Subcutaneous abdominal adipose tissue (tissue), 5 donors: ENCODE results near the gene DENND5A.

ENCODE experiments used
- H3K27ac ChIP-seq: one replicate; pipeline ENCODE4 v1.7.0; 2013; ENCODE audit warnings: low read depth, mild to moderate bottlenecking, inconsistent platforms, low read length, moderate library complexity
- H3K27me3 ChIP-seq, 5 donors: one replicate each; pipeline ENCODE4 v1.7.0; 2013; ENCODE audit warnings: low read length in 5 of 5, inconsistent platforms in 1 of 5; ENCODE audit not compliant: control insufficient read depth in 5 of 5, insufficient read depth in 4 of 5
- H3K36me3 ChIP-seq, 5 donors: one replicate each; pipeline ENCODE4 v1.7.0; 2013; ENCODE audit warnings: low read length in 5 of 5; ENCODE audit not compliant: control insufficient read depth in 5 of 5, insufficient read depth in 5 of 5
- H3K4me1 ChIP-seq, 5 donors: one replicate each; pipeline ENCODE4 v1.7.0; 2013; ENCODE audit warnings: low read length in 5 of 5, mild to moderate bottlenecking in 3 of 5, moderate library complexity in 1 of 5; ENCODE audit not compliant: control insufficient read depth in 5 of 5, insufficient read depth in 5 of 5
- H3K4me3 ChIP-seq, 5 donors: one replicate each; pipeline ENCODE4 v1.7.0; 2013; ENCODE audit warnings: low read length in 5 of 5, low read depth in 1 of 5
- H3K9ac ChIP-seq, 5 donors: one replicate each; pipeline ENCODE4 v1.7.0; 2013; ENCODE audit warnings: low read length in 5 of 5, mild to moderate bottlenecking in 4 of 5, moderate library complexity in 3 of 5
- H3K9me3 ChIP-seq, 5 donors: one replicate each; pipeline ENCODE4 v1.7.0; 2013; ENCODE audit warnings: low read length in 5 of 5; ENCODE audit not compliant: control insufficient read depth in 5 of 5
- donor health status: healthy.
- donor health status: healthy.
- donor health status: healthy.
- donor health status: healthy.
- donor health status: healthy.

DENND5A gene

DNA sequence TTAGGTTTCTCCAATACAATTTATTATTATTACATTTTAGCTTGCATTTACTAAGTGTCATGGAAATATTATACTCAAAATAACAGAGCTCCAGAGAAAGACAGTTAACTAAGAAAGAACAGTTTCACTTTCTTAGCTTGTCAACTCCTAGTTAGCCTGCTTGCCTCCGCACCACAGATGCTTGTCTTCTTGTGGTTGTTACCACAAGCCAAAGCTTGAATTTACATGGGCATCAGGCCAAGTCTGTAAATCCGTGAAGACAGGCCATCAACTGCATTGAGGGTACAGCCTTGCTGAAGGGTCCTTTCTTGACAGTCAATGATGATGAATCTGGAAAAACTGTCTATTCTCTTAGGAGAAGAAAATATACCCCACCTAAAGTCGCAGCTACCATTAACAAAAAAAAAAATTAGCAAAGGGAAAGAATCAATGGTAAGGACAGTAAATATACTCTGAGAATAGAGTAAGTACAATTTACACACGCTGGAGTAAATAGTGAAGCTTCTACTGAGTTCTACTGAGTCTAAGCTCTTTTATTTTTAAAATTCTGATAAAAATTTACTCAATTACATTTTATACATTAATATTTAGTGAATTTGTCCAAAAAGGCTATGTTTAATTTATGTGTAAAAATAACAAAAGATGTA lies 15.6 kb upstream of the DENND5A start:
- Histone ChIP-seq H3K4me1 (no peaks in the 10 kb centered on the region), H3K4me3 (no peak overlapping the region), H3K27ac (no peak overlapping the region), H3K9ac (no peak overlapping the region), H3K36me3 (peaks cover 0 to 12% (median 4%) of the 10 kb centered on the region in 5 donors), H3K27me3 (no peaks in the 10 kb centered on the region), H3K9me3 (no peaks in the 10 kb centered on the region)

DNA sequence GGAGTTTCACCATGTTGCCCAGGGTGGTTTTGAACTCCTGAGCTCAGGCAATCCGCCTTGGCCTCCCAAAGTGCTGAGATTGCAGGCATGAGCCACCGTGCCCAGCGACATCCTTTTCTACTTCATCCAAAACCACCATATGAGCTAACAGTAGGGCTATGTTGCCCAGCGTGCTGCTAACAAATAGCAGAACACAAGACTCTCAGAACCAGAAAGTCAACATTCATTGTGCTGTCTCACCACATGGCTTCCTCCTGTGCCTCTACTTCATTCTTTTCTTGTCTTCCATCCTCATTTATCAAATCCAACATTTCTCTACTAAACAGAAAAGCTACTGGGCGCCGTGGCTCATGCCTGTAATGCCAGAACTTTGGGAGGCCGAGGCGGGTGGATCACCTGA lies 12.0 kb upstream of the DENND5A start:
- Histone ChIP-seq H3K9me3 (no peaks in the 10 kb centered on the region), H3K9ac (no peak overlapping the region), H3K4me1 (peaks cover 0 to 13% (median 5%) of the 10 kb centered on the region in 5 donors), H3K27ac (no peak overlapping the region), H3K4me3 (no peak overlapping the region), H3K36me3 (peaks cover 0 to 12% (median 4%) of the 10 kb centered on the region in 5 donors), H3K27me3 (no peaks in the 10 kb centered on the region)

DNA sequence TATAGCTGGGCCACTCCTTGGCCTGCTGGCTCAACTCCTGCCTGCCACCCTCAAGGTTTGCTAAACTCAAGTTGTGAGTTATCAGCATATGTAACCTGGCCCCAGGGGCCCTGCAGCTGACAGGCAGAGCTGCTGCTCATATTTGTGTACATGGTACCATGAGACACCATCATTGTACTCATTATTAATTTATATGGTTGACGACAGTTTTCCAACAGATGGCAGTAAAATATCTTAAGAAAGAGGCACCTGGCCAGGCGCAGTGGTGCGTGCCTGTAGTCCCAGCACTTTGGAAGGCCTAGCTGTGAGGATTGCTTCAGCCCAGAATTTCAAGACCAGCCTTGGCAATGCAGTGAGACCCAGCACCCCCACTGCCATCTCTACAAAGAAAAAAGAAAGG lies 11.4 kb upstream of the DENND5A start:
- H3K4me3 ChIP-seq: no peak overlapping the region
- no peak overlapping the region for H3K27ac ChIP-seq
- peaks cover 0 to 12% (median 4%) of the 10 kb centered on the region in 5 donors for H3K36me3 ChIP-seq
- H3K27me3 ChIP-seq: no peaks in the 10 kb centered on the region
- H3K9ac ChIP-seq: no peak overlapping the region
- H3K4me1 ChIP-seq: peaks cover 0 to 13% (median 5%) of the 10 kb centered on the region in 5 donors
- H3K9me3 ChIP-seq: no peaks in the 10 kb centered on the region

DNA sequence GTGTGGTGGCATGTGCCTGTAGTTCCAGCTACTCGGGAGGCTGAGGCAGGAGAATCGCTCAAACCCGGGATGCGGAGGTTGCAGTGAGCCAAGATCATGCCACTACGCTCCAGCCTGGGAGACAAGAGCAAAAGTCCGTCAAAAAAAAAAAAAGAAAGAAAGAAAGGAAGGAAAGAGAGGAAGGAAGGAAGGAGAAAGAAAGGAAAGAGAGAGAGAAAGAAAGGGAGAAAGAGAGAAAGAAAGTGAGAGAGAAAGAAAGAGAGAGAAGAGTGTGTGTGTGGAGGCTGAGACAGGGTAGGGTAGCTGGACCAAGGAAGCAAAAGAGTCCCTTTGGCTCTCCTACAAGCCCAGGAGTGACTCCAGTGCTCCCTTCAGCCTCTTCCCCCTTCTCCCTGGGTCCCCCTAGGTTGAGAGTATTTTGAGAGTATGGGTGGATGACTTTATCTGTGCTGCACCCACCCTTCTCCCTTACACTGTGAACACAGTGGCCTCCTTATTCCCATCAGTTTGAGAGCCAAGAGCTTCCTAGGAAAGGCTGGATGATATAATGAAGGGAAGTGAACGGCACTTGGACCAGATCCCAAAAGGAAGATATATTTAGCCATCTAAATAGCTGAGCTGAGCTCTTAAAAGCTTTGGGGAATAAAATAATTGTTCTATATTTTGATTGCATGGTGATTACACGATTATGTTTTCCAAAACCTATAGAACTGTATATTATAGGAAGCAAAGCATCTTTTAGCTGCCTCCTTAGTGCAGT lies 9.5 kb upstream of the DENND5A start:
- Histone ChIP-seq H3K9ac (peak overlapping the region in 1 of 5 donors; percentile 39), H3K27ac (no peak overlapping the region), H3K27me3 (no peaks in the 10 kb centered on the region), H3K4me1 (peaks cover 0 to 13% (median 5%) of the 10 kb centered on the region in 5 donors), H3K36me3 (no peaks in the 10 kb centered on the region), H3K9me3 (no peaks in the 10 kb centered on the region), H3K4me3 (no peak overlapping the region)

DNA sequence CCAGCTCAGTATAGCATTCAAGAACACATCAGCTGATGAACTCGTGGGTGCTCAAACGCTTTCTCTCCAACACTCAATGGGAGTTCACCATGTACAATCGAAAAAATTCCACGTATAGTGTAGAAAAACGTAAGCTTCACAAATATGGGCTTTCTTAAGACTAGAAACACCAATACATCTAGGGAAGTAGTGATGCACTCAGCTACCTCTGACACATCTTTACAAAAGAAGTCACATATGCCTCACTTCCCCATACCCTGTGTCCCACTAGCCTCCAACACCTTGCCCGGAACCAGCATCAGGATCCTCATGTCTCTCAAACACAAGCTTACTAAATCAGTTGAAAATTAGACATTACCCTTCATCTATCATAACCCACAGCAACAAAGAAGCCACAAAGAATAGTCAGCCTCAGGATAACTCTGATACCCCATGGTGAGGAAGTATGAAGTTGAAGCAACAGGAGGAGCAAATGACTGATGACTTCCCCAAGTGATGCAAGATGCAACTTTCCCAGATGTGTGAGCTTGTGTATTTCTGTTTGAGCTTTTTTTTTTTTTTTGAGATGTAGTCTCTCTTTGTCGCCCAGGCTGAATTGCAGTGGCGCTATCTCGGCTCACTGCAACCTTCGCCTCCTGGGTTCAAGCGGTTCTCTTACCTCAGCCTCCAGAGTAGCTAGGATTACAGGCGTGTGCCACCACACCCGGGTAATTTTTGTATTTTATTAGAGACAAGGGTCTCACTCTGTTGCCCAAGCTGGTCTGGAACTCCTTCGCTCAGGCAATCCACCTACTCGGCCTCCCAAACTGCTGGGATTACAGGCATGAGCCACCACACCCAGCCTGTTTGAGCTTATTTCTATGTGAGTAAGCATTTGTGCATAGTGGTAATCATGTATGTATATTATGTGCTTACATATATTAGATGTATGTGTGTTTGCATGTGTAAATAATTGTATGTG lies 8.5 kb upstream of the DENND5A start:
- Histone ChIP-seq H3K27ac (no peak overlapping the region), H3K9ac (no peak overlapping the region), H3K9me3 (no peaks in the 10 kb centered on the region), H3K4me3 (no peak overlapping the region), H3K4me1 (peaks cover 0 to 13% (median 5%) of the 10 kb centered on the region in 5 donors), H3K36me3 (no peaks in the 10 kb centered on the region), H3K27me3 (no peaks in the 10 kb centered on the region)

DNA sequence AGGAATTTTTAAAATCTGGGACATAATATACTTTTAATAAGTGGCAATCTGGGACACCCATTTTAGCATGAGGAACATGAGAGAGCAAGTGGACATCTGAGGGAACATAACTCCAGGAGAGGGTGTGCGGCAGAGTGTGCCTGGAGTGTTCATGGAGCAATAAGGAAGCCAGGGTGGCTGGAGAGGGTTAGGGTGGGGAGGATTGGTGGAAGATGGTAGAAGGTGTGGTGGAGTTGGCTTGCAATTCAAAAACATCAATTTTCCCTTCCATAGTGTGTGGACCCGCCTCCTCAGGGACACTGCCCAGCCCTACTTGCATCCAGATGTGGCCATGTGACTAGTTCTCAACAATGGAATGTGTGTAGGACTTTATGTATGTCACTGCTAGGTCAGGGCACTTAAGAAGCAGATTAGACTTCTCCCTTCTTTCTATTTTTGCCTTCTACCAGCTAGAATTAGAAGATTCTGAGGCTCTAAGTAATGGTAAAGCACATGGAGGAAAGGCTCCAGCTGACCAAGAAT lies 4.4 kb upstream of the DENND5A start:
- no peak overlapping the region for H3K9ac ChIP-seq
- no peak overlapping the region for H3K4me3 ChIP-seq
- no peaks in the 10 kb centered on the region for H3K9me3 ChIP-seq
- H3K36me3 ChIP-seq: no peaks in the 10 kb centered on the region
- H3K4me1 ChIP-seq: peaks cover 4 to 15% (median 7%) of the 10 kb centered on the region in 5 donors
- H3K27me3 ChIP-seq: no peaks in the 10 kb centered on the region
- H3K27ac ChIP-seq: no peak overlapping the region

DNA sequence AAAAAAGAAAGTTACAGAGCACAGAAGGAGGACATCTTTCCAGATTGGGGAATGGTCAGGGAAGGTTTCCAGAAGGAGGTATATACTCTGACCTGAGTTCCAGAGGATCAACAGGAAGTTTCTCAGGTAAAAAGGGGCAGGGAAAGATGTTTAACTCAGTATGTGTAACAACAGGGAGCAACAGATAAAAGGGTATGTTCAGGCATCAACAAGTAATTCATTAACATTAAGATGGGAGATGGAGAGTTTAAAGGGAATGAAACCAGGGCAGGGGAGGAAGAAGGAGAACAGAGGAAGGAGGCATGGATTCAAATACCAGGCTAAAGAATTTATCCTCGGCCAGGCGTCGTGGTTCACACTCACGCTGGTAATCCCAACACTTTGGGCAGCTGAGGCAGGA lies 2.5 kb upstream of the DENND5A start:
- no peak overlapping the region for H3K9ac ChIP-seq
- no peak overlapping the region for H3K4me3 ChIP-seq
- H3K27ac ChIP-seq: no peak overlapping the region
- peaks cover 4 to 12% (median 7%) of the 10 kb centered on the region in 5 donors for H3K4me1 ChIP-seq
- no peaks in the 10 kb centered on the region for H3K9me3 ChIP-seq
- no peaks in the 10 kb centered on the region for H3K27me3 ChIP-seq
- H3K36me3 ChIP-seq: no peaks in the 10 kb centered on the region

DNA sequence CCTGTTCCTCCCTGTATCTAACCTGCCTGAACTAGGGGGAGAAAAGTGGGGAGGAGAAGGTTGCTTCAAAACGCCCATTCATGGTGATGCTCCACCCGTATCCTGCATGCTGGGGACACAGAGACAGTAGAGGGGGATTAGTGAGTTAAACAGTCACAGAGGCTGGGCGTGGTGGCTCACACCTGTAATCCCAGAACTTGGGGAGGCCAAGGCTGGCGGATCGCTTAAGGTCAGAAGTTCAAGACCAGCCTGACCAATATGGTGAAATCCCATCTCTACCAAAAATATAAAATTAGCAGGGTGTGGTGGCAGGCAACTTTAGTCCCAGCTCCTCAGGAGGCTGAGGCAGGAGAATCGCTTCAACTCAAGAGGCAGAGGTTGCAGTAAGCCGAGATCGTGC lies 1.8 kb upstream of the DENND5A start:
- Histone ChIP-seq H3K9me3 (no peaks in the 10 kb centered on the region), H3K4me3 (no peak overlapping the region), H3K27ac (no peak overlapping the region), H3K27me3 (no peaks in the 10 kb centered on the region), H3K36me3 (no peaks in the 10 kb centered on the region), H3K4me1 (peaks cover 4 to 12% (median 10%) of the 10 kb centered on the region in 5 donors), H3K9ac (no peak overlapping the region)

DNA sequence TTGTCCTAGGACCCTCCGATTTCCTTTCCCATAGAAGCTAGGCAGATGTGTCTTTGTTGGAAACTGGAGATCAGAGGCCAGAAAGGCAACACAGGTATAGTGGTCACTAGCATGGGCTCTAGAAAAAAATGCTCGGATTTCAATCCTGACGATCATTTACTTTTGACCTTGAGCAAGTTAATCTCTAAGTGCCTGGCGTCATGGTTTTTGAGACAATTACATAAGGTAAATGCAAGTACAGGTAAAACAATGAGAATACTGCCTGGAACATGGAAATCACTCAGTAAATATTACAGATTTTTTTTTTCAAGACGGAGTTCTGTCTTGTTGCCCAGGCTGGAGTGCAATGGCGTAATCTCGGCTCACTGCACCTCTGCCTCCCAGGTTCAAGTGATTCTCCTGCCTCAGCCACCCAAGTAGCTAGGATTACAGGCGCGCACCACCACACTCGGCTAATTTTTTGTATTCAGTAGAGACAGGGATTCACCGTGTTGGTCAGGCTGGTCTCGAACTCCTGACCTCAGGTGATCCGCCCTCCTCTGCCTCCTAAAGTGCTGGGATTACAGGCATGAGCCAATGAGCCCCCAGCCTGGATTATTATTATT lies 1.1 kb upstream of the DENND5A start:
- H3K27ac ChIP-seq: peak overlapping the region; percentile 99
- peak overlapping the region in 3 of 5 donors; percentile 77 to 88 (median 82) for H3K4me3 ChIP-seq
- peaks cover 4 to 14% (median 13%) of the 10 kb centered on the region in 5 donors for H3K4me1 ChIP-seq
- H3K27me3 ChIP-seq: no peaks in the 10 kb centered on the region
- H3K9ac ChIP-seq: peak overlapping the region in 2 of 5 donors; percentile 77 to 95
- no peaks in the 10 kb centered on the region for H3K9me3 ChIP-seq
- H3K36me3 ChIP-seq: no peaks in the 10 kb centered on the region
